ENCODE results near the gene GAS2L2. TPM values are rescaled to one million over a fixed set of nuclear protein-coding genes. Genes with fewer than 3 reads are reported as not detected.

GAS2L2 gene
- total RNA-seq, 1 donor from 2014 or later = 0.07 TPM

DNA sequence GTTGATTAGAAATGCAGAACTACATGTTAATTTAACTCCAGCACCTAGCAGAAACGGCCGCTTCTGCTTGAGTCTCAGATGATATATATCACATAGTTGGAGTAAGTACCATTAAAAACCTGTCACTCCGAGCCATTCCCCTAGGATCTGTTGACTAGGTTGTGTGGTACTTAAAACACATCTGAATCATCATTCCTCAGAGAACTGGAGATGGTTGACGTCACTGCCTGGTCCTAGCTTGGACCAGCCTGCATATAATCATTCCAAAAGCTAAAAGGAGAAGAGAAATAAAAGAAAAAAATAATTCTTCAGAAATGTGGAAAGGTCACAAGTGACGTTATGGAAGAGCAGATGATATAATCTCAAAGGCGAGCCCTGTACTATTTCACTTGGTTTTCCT, 52.9 kb downstream of the GAS2L2 start:
- no peak for FAIRE-seq
- Histone ChIP-seq H3K4me2 (ENCODE audit: low read length) (no peak overlapping the region), H3K4me3 (ENCODE audit: insufficient read depth, low read depth, low read length) (no peak overlapping the region), H4K20me1 (ENCODE audit: insufficient read depth, low read length) (peaks cover 41% of the 10 kb centered on the region), H3K4me1 (ENCODE audit: insufficient read depth, low read length) (no peaks in the 10 kb centered on the region), H3K27ac (ENCODE audit: low read depth, low read length) (no peak overlapping the region), H3K27me3 (ENCODE audit: insufficient read depth, low read length) (no peaks in the 10 kb centered on the region), H3K9me3 (ENCODE audit: insufficient read depth, low read depth, low read length) (no peaks in the 10 kb centered on the region), H3K36me3 (ENCODE audit: insufficient read depth, low read length) (peaks cover 24% of the 10 kb centered on the region), H3K79me2 (ENCODE audit: insufficient read depth, low read length) (peaks cover 11% of the 10 kb centered on the region), H2AFZ (ENCODE audit: low read depth, low read length) (no peak overlapping the region), H3K9ac (ENCODE audit: low read length) (no peak overlapping the region)
- Mint-ChIP-seq H3K27me3 (ENCODE audit: low read depth, unreplicated experiment) (no peaks in the 10 kb centered on the region), H3K4me3 (ENCODE audit: unreplicated experiment) (no peak overlapping the region), H3K27ac (ENCODE audit: unreplicated experiment) (no peak overlapping the region), H3K4me1 (ENCODE audit: low read depth, unreplicated experiment) (no peaks in the 10 kb centered on the region), H3K9me3 (ENCODE audit: unreplicated experiment) (no peaks in the 10 kb centered on the region), H3K36me3 (ENCODE audit: low read depth, unreplicated experiment) (peaks cover 13% of the 10 kb centered on the region)
- TF ChIP-seq EZH2 (IDR thresholded peaks at IDR 0.05; ENCODE audit: insufficient read depth, low read length) = no peak
- TF ChIP-seq, protein P1, sequence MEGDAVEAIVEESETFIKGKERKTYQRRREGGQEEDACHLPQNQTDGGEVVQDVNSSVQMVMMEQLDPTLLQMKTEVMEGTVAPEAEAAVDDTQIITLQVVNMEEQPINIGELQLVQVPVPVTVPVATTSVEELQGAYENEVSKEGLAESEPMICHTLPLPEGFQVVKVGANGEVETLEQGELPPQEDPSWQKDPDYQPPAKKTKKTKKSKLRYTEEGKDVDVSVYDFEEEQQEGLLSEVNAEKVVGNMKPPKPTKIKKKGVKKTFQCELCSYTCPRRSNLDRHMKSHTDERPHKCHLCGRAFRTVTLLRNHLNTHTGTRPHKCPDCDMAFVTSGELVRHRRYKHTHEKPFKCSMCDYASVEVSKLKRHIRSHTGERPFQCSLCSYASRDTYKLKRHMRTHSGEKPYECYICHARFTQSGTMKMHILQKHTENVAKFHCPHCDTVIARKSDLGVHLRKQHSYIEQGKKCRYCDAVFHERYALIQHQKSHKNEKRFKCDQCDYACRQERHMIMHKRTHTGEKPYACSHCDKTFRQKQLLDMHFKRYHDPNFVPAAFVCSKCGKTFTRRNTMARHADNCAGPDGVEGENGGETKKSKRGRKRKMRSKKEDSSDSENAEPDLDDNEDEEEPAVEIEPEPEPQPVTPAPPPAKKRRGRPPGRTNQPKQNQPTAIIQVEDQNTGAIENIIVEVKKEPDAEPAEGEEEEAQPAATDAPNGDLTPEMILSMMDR (IDR thresholded peaks at IDR 0.05; ENCODE audit: insufficient read depth, low read depth, low read length) = no peak
- DNase-seq (ENCODE audit: low read depth) = no peak

DNA sequence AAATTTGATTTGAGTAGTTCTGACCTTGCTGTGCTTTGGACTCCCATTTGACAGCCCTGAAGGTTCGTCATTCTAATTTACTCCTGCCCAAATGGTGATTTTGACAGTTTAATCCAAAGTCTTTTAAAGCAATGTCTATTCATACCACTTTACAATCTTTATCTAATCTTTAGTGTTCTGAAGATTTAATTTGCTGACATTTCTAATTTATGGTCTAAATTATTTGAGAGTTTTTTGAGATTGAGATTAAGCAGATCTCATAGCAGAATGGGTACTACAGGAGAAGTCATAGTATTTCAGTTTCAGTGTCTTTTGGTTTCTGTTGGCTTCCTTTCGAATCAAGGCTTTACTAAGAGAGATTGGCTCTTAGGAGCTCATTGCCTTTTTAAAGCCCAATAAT, 54.2 kb downstream of the GAS2L2 start:
- Histone ChIP-seq H3K4me2 (ENCODE audit: low read length) (no peak overlapping the region), H3K4me3 (ENCODE audit: insufficient read depth, low read depth, low read length) (no peak overlapping the region), H3K27ac (ENCODE audit: low read depth, low read length) (no peak overlapping the region), H3K27me3 (ENCODE audit: insufficient read depth, low read length) (no peaks in the 10 kb centered on the region), H4K20me1 (ENCODE audit: insufficient read depth, low read length) (peaks cover 34% of the 10 kb centered on the region), H3K4me1 (ENCODE audit: insufficient read depth, low read length) (no peaks in the 10 kb centered on the region), H3K79me2 (ENCODE audit: insufficient read depth, low read length) (peaks cover 11% of the 10 kb centered on the region), H3K9ac (ENCODE audit: low read length) (no peak overlapping the region), H3K36me3 (ENCODE audit: insufficient read depth, low read length) (peaks cover 33% of the 10 kb centered on the region), H2AFZ (ENCODE audit: low read depth, low read length) (no peak overlapping the region), H3K9me3 (ENCODE audit: insufficient read depth, low read depth, low read length) (no peaks in the 10 kb centered on the region)
- Mint-ChIP-seq H3K27ac (ENCODE audit: unreplicated experiment) (no peak overlapping the region), H3K27me3 (ENCODE audit: low read depth, unreplicated experiment) (no peaks in the 10 kb centered on the region), H3K4me3 (ENCODE audit: unreplicated experiment) (no peak overlapping the region), H3K4me1 (ENCODE audit: low read depth, unreplicated experiment) (no peaks in the 10 kb centered on the region), H3K9me3 (ENCODE audit: unreplicated experiment) (no peaks in the 10 kb centered on the region), H3K36me3 (ENCODE audit: low read depth, unreplicated experiment) (peaks cover 11% of the 10 kb centered on the region)
- FAIRE-seq = no peak
- no peak for DNase-seq (ENCODE audit: low read depth)
- TF ChIP-seq, protein P1 (IDR thresholded peaks at IDR 0.05; ENCODE audit: insufficient read depth, low read depth, low read length) = no peak
- TF ChIP-seq EZH2 (IDR thresholded peaks at IDR 0.05; ENCODE audit: insufficient read depth, low read length) = no peak

DNA sequence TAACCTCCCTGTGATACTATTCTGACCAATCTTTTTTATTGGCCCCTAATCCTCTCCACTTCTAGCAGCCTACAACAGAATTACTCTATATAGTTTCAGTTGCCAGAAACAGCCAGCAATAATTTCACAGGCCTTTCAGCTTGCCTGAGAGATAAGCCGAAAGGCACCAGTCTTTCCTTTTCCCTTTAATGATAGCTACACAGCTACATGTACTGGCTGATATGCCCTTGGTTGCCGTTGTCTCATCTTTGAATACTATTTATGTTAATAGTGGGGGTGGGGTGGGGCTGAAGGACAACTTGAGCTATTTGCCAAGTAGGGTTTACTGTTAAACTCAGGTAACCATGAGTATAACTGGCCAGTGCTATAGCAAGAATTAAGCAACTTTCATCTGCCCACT, 57.4 kb downstream of the GAS2L2 start:
- TF ChIP-seq EZH2 (IDR thresholded peaks at IDR 0.05; ENCODE audit: insufficient read depth, low read length) = no peak
- TF ChIP-seq, protein P1 (IDR thresholded peaks at IDR 0.05; ENCODE audit: insufficient read depth, low read depth, low read length) = no peak
- peaks cover 39% of the 10 kb centered on the region for H3K36me3 ChIP-seq (ENCODE audit: insufficient read depth, low read length)
- no peaks in the 10 kb centered on the region for H3K4me1 Mint-ChIP-seq (ENCODE audit: low read depth, unreplicated experiment)

More for the DNA sequence above, 57.4 kb downstream of the GAS2L2 start:
- Histone ChIP-seq H2AFZ (ENCODE audit: low read depth, low read length) (no peak overlapping the region), H4K20me1 (ENCODE audit: insufficient read depth, low read length) (peaks cover 21% of the 10 kb centered on the region), H3K79me2 (ENCODE audit: insufficient read depth, low read length) (peaks cover 7% of the 10 kb centered on the region), H3K27ac (ENCODE audit: low read depth, low read length) (no peak overlapping the region), H3K9me3 (ENCODE audit: insufficient read depth, low read depth, low read length) (no peaks in the 10 kb centered on the region), H3K9ac (ENCODE audit: low read length) (no peak overlapping the region), H3K4me1 (ENCODE audit: insufficient read depth, low read length) (no peaks in the 10 kb centered on the region), H3K4me2 (ENCODE audit: low read length) (no peak overlapping the region), H3K4me3 (ENCODE audit: insufficient read depth, low read depth, low read length) (no peak overlapping the region), H3K27me3 (ENCODE audit: insufficient read depth, low read length) (no peaks in the 10 kb centered on the region)
- Mint-ChIP-seq H3K36me3 (ENCODE audit: low read depth, unreplicated experiment) (peaks cover 16% of the 10 kb centered on the region), H3K9me3 (ENCODE audit: unreplicated experiment) (no peaks in the 10 kb centered on the region), H3K27me3 (ENCODE audit: low read depth, unreplicated experiment) (no peaks in the 10 kb centered on the region), H3K27ac (ENCODE audit: unreplicated experiment) (no peak overlapping the region), H3K4me3 (ENCODE audit: unreplicated experiment) (no peak overlapping the region)
- no peak for DNase-seq (ENCODE audit: low read depth)
- FAIRE-seq = no peak

Data from astrocyte (in vitro differentiated cells and primary cell).